Stimulated activated CD4-positive, alpha-beta T cell treated with anti-CD3 and anti-CD28 coated beads, TNF-alpha, amount 100 ng/mL, for 48 hours (primary cell): Measurements from ENCODE around the gene TNC.

ENCODE experiments used
- DNase-seq, 3 donors: peaks; one replicate each; pipeline ENCODE4 v3.0.0-alpha.2; 2020; ENCODE audit warnings: low read depth in 3 of 3

Gene TNC

GRCh38 chr9:115099901-115100300 lies 18.1 kb downstream of the TNC start:
- no peak for DNase-seq

- DNase-seq, result no peak
Observed at GRCh38 chr9:115098226-115098965, 19.6 kb downstream of the TNC start.

GRCh38 chr9:115093520-115093919 lies 24.4 kb downstream of the TNC start:
- no peak for DNase-seq

GRCh38 chr9:115090486-115090885 lies 27.5 kb downstream of the TNC start:
- DNase-seq, result no peak

GRCh38 chr9:115088860-115089259 lies 29.1 kb downstream of the TNC start:
- no peak for DNase-seq

- no peak for DNase-seq
Observed at GRCh38 chr9:115086886-115087285, 31.1 kb downstream of the TNC start.

- DNase-seq, result no peak
Observed at GRCh38 chr9:115086461-115086860, 31.5 kb downstream of the TNC start.

- DNase-seq, result no peak
Observed at GRCh38 chr9:115085773-115086377, 32.1 kb downstream of the TNC start.

- DNase-seq, result no peak
Observed at GRCh38 chr9:115084709-115085108, 33.2 kb downstream of the TNC start.

GRCh38 chr9:115084157-115084556 lies 33.8 kb downstream of the TNC start:
- no peak for DNase-seq

GRCh38 chr9:115080242-115080641 lies 37.7 kb downstream of the TNC start:
- DNase-seq, result no peak

GRCh38 chr9:115079156-115079555 lies 38.8 kb downstream of the TNC start:
- DNase-seq, result no peak

GRCh38 chr9:115073456-115073855 lies 44.5 kb downstream of the TNC start:
- DNase-seq, result no peak

GRCh38 chr9:115071176-115071575 lies 46.8 kb downstream of the TNC start:
- DNase-seq, result no peak

- DNase-seq, result no peak
Observed at GRCh38 chr9:115069771-115070170, 48.2 kb downstream of the TNC start.

GRCh38 chr9:115069302-115069701 lies 48.7 kb downstream of the TNC start:
- DNase-seq, result no peak

- no peak for DNase-seq
Observed at GRCh38 chr9:115068031-115068430, 49.9 kb downstream of the TNC start.

GRCh38 chr9:115063058-115063845 lies 54.7 kb downstream of the TNC start:
- DNase-seq, result no peak

GRCh38 chr9:115058684-115059315 lies 59.2 kb downstream of the TNC start:
- no peak for DNase-seq

GRCh38 chr9:115058175-115058574 lies 59.8 kb downstream of the TNC start:
- DNase-seq, result no peak

GRCh38 chr9:115057559-115057958 lies 60.4 kb downstream of the TNC start:
- no peak for DNase-seq

- no peak for DNase-seq
Observed at GRCh38 chr9:115050002-115050490, 67.9 kb downstream of the TNC start.
